BLaER1 (cell line): Measurements from ENCODE around the gene TAPBP.

Experiments used
- H3K27ac ChIP-seq: shearing (Covaris generic); formaldehyde crosslinking; 2 replicates; pipeline ENCODE4 v1.8.1; 2022
- H3K27me3 ChIP-seq: shearing (Covaris generic); formaldehyde crosslinking; 2 replicates; pipeline ENCODE4 v1.8.1; 2022
- H3K36me3 ChIP-seq: shearing (Covaris generic); formaldehyde crosslinking; 2 replicates; pipeline ENCODE4 v1.8.1; 2022
- H3K4me1 ChIP-seq: shearing (Covaris generic); formaldehyde crosslinking; 2 replicates; pipeline ENCODE4 v1.8.1; 2022
- H3K4me2 ChIP-seq: shearing (Covaris generic); formaldehyde crosslinking; 2 replicates; pipeline ENCODE4 v1.8.1; 2022
- H3K4me3 ChIP-seq: shearing (Covaris generic); formaldehyde crosslinking; 2 replicates; pipeline ENCODE4 v1.8.1; 2022
- H3K9ac ChIP-seq: shearing (Covaris generic); formaldehyde crosslinking; 2 replicates; pipeline ENCODE4 v1.8.1; 2022
- H3K9me3 ChIP-seq: shearing (Covaris generic); formaldehyde crosslinking; 2 replicates; pipeline ENCODE4 v1.8.1; 2022
- H4K20me1 ChIP-seq: shearing (Covaris generic); formaldehyde crosslinking; 2 replicates; pipeline ENCODE4 v1.8.1; 2022
- Cebpa-rat ChIP-seq: shearing (Covaris generic); IDR thresholded peaks from 2 replicates; pipeline ENCODE4 v1.8.1; 2022

The TAPBP gene

DNA sequence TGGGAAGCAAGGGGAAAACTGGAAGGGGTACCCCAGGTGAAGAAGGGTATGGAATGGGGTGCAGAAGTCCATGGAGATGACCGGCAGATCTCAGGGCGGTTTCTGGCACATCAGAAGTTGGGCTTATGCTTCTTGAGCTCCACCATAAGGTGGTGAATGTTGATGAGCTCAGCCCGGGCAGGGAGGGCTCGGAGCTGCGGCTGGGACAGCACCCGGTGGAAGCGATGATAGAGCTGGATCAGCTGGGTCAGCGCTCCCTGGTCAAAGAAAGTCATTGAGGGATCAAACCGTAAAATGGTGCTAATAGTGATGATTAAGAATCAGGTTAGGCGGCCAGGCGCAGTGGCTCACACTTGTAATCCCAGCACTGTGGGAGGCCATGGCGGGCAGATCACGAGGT lies 63.1 kb downstream of the TAPBP start:
- H3K27ac ChIP-seq: peak overlapping the region; percentile 90; the same call in 1 of the 2 replicates
- peak overlapping the region; percentile 71; the same call in 1 of the 2 replicates for H3K4me3 ChIP-seq
- H3K36me3 ChIP-seq: peaks cover 41% of the 10 kb centered on the region
- no peaks in the 10 kb centered on the region for H3K27me3 ChIP-seq
- TF ChIP-seq Cebpa-rat: no peak
- H3K9me3 ChIP-seq: no peaks in the 10 kb centered on the region
- peak overlapping the region; percentile 87; the same call in 1 of the 2 replicates for H3K9ac ChIP-seq
- H3K4me2 ChIP-seq: peak overlapping the region; percentile 96
- H4K20me1 ChIP-seq: no peaks in the 10 kb centered on the region
- peaks cover 20% of the 10 kb centered on the region for H3K4me1 ChIP-seq

DNA sequence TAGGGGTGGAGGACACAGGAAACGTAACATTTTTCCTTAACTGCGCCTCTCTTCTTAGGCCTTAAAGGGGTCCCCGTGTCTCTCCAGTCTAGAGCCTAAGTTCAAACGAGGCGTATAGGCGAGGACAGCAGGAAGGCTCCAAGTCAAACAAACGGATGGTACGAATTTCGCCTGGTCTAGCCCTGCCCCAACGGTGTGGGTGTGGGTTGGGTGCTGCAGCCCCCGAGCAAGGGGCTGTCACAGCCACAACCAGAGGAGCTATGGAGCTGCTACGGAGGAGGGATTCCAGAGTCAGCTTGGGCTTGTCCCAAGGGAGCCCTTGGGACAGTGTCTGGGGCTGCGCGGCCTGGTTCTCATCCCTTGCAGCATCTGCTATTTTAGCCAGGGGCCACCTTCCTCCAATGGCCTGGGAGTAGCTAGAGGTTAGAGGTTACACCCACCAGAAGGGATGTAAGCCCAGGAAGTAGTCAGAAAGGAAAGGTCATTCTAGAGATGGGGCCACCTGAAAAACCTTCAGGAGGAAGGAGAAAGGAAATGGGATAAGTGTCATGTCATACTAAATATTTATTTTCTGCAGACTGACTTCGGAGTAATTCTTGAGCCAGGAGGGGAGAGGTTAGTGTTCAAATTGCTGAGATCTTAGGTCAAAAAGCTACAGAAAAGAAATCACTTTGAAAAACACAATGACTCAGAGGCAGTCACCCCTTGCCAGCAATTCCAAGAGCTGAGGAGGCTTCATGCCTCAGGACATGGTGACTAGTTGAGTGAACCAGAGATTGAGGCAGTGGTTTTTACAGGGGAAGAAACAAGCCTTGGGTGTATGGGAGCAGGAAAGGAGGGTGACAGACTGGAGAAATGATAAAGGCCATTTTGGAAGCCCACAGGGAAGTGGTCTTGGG lies 63.9 kb downstream of the TAPBP start:
- Histone ChIP-seq H3K27ac (peak overlapping the region; percentile 90), H3K4me2 (peak overlapping the region; percentile 96), H3K36me3 (peaks cover 33% of the 10 kb centered on the region), H3K4me1 (peaks cover 20% of the 10 kb centered on the region), H3K27me3 (no peaks in the 10 kb centered on the region), H3K4me3 (peak overlapping the region; percentile 71), H3K9ac (peak overlapping the region; percentile 87), H4K20me1 (no peaks in the 10 kb centered on the region), H3K9me3 (no peaks in the 10 kb centered on the region)
- TF ChIP-seq Cebpa-rat: no peak
